Measurements from ENCODE around the gene UBE2E3.

DNA sequence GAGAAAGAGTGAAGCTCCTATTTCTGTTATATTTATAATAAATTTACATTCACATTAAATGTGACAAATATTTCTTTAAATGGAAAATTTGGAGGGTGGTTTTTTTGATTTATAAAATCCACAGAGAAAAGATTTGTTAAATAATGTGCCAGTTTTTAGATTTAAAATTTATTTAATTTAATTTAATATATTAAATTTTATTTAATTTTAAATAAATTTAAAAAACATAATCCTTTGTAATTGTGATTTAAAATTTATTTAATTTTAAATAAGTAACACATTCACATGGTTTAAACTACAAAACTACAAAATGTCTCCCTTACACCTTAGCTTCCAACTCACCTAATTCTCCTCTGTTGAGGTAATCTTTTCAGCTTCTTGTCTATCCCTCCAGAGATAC is 123.3 kb downstream of the UBE2E3 start:
- TF ChIP-seq POLR2A (IDR thresholded peaks at IDR 0.05; ENCODE audit: low read length) (no peak), GATA1 (IDR thresholded peaks at IDR 0.05; ENCODE audit: low read depth, low read length) (no peak)

All from erythroblast (primary cell).